RWPE2 (cell line): ENCODE data around the gene TMEM18.

Experiments used
- ATAC-seq: fragments of 200-7000 bp; cut with Tn5 transposase; 3 replicates; pipeline ENCODE4 v1.9.1; 2021; ENCODE audit warnings: low read depth
- DNase-seq: peaks from one replicate; pipeline ENCODE4 v3.0.0-alpha.2; 2020; ENCODE audit warnings: low spot score
- H3K27ac ChIP-seq: fragments of 450-650 bp; 2 replicates; pipeline ENCODE4 v1.5.1; 2017; ENCODE audit warnings: mild to moderate bottlenecking; ENCODE audit not compliant: poor library complexity, severe bottlenecking
- H3K27me3 ChIP-seq: fragments of 250-450 bp; sonication (Bioruptor Pico); 2 replicates; pipeline ENCODE4 v1.5.1; 2021; ENCODE audit warnings: mild to moderate bottlenecking, moderate library complexity; ENCODE audit not compliant: insufficient read depth, poor library complexity, severe bottlenecking
- H3K36me3 ChIP-seq: fragments of 250-450 bp; sonication (Bioruptor Pico); 2 replicates; pipeline ENCODE4 v1.5.1; 2020; ENCODE audit warnings: low read depth, mild to moderate bottlenecking, moderate library complexity
- H3K4me1 ChIP-seq: fragments of 250-450 bp; sonication (Bioruptor Pico); 2 replicates; pipeline ENCODE4 v1.5.1; 2021; ENCODE audit warnings: mild to moderate bottlenecking, moderate library complexity; ENCODE audit not compliant: insufficient read depth, poor library complexity, severe bottlenecking
- H3K4me3 ChIP-seq: fragments of 250-450 bp; sonication (Bioruptor Pico); 2 replicates; pipeline ENCODE4 v1.5.1; 2021; ENCODE audit warnings: mild to moderate bottlenecking, moderate library complexity; ENCODE audit not compliant: severe bottlenecking
- H3K9me3 ChIP-seq: fragments of 250-450 bp; sonication (Bioruptor Pico); 2 replicates; pipeline ENCODE4 v1.5.1; 2021; ENCODE audit warnings: mild to moderate bottlenecking, moderate library complexity; ENCODE audit not compliant: severe bottlenecking
- CTCF ChIP-seq: fragments of 450-650 bp; IDR thresholded peaks from one replicate; pipeline ENCODE4 v1.5.1; 2017; ENCODE audit warnings: mild to moderate bottlenecking, moderate library complexity; ENCODE audit not compliant: poor library complexity, severe bottlenecking

TMEM18 gene

GRCh38 chr2:641872-642815, 35.1 kb downstream of the TMEM18 start:
- DNase-seq (no peak), ATAC-seq (peak; percentile 53; the same call in 2 of the 3 replicates)
- peaks cover 6% of the 10 kb centered on the region for H3K4me1 ChIP-seq
- no peaks in the 10 kb centered on the region for H3K9me3 ChIP-seq
- no peaks in the 10 kb centered on the region for H3K27me3 ChIP-seq
- no peak overlapping the region for H3K4me3 ChIP-seq
- H3K36me3 ChIP-seq = no peaks in the 10 kb centered on the region
- no peak overlapping the region for H3K27ac ChIP-seq
- no peak for TF ChIP-seq CTCF

DNA sequence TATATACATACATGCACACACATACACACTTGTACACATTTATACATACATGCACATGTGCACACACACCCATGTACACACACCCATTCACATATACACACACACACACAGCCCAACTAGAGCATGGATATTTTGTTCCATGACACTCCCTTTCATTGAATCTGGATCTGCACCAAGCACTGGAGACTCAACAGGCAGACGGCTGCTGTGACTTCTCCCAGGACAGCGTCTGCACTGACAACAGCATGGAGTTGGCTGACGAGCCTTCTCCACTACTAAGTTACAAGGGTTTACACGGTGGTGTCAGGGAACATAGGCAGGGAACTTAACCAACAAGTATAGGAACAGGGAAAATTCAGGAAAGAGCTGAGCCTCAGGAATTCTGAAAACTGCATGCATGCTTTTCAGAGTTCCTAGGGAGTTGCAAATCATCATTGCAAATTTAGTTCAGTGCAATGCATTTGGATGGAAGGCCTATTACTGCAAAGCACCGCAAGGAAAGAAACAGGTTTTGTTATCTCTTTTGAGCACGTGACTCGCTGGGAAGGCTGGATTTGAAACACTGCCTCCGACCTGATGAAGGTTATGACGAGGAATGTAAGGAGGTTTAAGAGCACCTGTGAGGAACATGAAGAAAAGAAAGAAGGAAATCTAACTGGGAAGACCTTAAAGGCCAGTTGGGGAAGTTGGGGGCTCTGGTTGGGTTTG, 35.9 kb downstream of the TMEM18 start:
- TF ChIP-seq CTCF = no peak
- H3K36me3 ChIP-seq = no peaks in the 10 kb centered on the region

DNA sequence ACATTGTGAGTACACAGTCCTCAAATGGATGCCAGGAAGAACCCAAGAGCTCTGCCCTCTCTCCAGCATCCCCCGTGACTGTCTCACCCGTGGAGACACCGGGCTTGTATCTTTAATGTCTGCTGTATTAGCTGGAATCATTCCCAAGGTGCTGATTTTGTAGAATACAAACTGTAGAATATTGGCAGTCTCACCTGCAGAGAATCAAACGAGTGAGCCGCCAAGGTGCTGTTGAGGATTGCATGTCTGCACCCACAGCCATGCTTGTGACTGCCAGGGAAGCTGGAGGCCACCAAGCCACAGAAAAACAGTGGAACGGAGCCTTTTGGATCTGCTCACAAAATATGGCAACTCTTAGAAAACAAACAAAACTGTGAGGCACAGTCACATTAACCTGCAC, 37.5 kb downstream of the TMEM18 start:
- H3K9me3 ChIP-seq = no peaks in the 10 kb centered on the region
- no peak for ATAC-seq

More for the DNA sequence above, 35.9 kb downstream of the TMEM18 start:
- no peak overlapping the region for H3K27ac ChIP-seq
- H3K4me1 ChIP-seq = peaks cover 6% of the 10 kb centered on the region
- DNase-seq = no peak
- H3K27me3 ChIP-seq = no peaks in the 10 kb centered on the region
- no peaks in the 10 kb centered on the region for H3K9me3 ChIP-seq
- no peak overlapping the region for H3K4me3 ChIP-seq
- no peak for ATAC-seq

DNA sequence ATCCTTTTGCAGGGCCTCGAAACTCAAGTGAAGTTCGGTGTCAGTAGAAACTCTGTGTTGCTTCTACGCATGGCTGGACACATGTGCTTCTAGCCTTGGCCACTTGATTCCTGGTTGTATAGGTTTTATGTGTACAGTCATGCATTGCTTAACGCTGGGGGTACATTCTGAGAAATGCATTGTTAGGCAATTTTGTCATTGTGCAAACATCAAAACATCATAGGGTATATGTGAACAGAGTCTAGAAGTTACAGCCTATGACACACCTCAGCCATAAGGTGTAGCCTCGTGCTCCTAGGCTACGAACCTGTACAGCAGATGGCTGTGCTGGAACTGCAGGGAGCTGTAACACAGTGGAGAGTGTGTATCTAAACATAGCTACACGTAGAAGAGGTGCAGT, 39.4 kb downstream of the TMEM18 start:
- Histone ChIP-seq H3K4me3 (no peak overlapping the region), H3K27me3 (no peaks in the 10 kb centered on the region), H3K27ac (no peak overlapping the region), H3K4me1 (peaks cover 6% of the 10 kb centered on the region), H3K9me3 (no peaks in the 10 kb centered on the region), H3K36me3 (no peaks in the 10 kb centered on the region)
- DNase-seq (no peak), ATAC-seq (peak; percentile 69)
- no peak for TF ChIP-seq CTCF

More for the DNA sequence above, 37.5 kb downstream of the TMEM18 start:
- Histone ChIP-seq H3K4me1 (peaks cover 6% of the 10 kb centered on the region), H3K27me3 (no peaks in the 10 kb centered on the region), H3K4me3 (no peak overlapping the region), H3K36me3 (no peaks in the 10 kb centered on the region), H3K27ac (no peak overlapping the region)
- DNase-seq = no peak
- no peak for TF ChIP-seq CTCF
